GM18502 (cell line): ENCODE measurements around the gene RALBP1.
A peak's percentile ranks its signal among the peaks of the same experiment; 100 is the strongest.
"Not testable (repeated sequence)": the region's sequence is repeated elsewhere in the genome, so short reads cannot be mapped to it uniquely, and the experiment has no call there.

Source experiments
- ATAC-seq: cut with Tn5 transposase; IDR thresholded peaks from one replicate; pipeline ENCODE4 v1.9.1; 2021; ENCODE audit warnings: mild to moderate bottlenecking; ENCODE audit not compliant: unreplicated experiment, poor library complexity

The RALBP1 gene

DNA sequence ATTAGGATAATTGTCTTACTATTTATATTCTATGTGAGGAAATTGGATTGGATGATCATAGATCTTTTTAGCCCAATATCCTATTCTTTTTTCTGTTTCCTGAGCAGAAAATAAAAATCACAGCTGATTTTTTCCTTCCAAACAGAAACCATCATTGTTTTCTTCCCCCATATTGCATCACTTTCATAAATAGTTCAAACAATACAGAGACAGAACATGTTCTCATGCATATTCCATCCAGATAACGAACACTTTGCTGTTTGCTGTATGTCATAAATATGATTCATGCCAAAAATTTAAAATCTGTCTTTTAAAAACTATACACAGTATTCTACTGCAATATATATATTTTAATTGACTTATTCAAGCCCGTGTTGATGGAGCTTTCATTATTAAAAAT lies 22.0 kb upstream of the RALBP1 start:
- ATAC-seq, result no peak

GRCh38 chr18:9454061-9454703 lies 21.1 kb upstream of the RALBP1 start:
- ATAC-seq, result no peak

- ATAC-seq, result no peak
Measured at GRCh38 chr18:9455718-9456511, 19.4 kb upstream of the RALBP1 start.

GRCh38 chr18:9466127-9466526 lies 9.2 kb upstream of the RALBP1 start:
- no peak for ATAC-seq

- no peak for ATAC-seq
Measured at GRCh38 chr18:9466846-9467245, 8.5 kb upstream of the RALBP1 start.

- ATAC-seq, result no peak
Measured at GRCh38 chr18:9468998-9469397, 6.3 kb upstream of the RALBP1 start.

DNA sequence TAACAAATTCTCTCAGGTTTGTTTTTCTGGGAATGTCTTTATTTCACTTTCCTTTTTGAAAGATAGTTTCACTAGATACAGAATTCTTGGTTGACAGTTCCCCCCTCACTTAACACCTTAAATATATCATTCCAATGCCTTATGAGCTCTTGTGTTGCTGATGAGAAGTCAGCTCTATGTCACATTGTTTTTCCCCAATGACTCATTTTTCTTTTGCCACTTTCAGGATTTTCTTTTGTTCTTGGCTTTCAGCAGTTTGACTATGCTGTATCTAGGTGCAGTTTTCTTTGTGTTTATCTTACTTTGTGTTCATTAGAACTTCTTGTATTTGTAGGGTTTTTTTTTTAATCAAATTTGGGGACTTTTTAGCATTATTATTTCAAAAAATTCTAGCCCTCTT lies 5.6 kb upstream of the RALBP1 start:
- ATAC-seq, result no peak

DNA sequence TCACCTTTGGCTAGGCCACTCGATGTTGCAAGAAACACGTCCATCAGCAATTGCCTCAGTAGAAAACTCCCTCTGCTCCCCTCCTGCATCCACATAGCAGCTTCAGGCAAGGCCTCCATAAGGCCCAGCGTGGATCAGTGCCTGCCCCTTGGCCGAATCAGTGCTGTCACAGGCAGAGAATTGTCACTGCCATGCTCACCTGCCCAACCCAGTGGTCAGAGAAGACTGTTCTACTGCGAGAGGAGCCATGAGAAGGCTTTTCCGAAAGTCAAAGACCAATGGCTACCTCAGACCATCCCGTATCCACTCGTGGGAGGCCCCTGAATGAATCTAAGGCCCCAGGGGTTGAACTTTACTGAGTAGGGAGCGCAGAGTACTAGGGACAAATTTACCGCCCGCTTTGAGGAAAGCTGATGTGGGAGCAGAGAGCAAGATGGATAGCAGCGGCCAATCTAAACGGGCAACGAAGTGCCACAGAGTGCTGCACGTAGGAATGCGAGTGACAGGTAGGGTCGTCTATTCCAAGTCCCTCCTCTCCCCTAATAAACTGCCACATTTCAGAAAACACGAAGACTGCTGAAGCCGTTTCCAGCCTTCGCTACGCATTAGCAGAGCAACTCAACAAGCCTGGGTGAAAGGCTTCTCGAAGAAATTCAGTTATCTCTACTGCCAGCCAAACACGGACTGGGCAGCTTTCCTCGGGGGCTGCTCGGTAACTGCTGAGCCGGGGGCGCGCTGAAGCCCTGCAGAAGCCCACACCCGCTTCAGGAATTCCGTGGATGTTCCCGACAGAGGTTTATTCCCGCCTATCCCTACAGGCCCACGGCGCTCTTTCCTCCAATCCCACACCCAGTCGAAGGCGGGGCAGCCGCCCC lies 968 bp upstream of the RALBP1 start:
- ATAC-seq, result no peak

DNA sequence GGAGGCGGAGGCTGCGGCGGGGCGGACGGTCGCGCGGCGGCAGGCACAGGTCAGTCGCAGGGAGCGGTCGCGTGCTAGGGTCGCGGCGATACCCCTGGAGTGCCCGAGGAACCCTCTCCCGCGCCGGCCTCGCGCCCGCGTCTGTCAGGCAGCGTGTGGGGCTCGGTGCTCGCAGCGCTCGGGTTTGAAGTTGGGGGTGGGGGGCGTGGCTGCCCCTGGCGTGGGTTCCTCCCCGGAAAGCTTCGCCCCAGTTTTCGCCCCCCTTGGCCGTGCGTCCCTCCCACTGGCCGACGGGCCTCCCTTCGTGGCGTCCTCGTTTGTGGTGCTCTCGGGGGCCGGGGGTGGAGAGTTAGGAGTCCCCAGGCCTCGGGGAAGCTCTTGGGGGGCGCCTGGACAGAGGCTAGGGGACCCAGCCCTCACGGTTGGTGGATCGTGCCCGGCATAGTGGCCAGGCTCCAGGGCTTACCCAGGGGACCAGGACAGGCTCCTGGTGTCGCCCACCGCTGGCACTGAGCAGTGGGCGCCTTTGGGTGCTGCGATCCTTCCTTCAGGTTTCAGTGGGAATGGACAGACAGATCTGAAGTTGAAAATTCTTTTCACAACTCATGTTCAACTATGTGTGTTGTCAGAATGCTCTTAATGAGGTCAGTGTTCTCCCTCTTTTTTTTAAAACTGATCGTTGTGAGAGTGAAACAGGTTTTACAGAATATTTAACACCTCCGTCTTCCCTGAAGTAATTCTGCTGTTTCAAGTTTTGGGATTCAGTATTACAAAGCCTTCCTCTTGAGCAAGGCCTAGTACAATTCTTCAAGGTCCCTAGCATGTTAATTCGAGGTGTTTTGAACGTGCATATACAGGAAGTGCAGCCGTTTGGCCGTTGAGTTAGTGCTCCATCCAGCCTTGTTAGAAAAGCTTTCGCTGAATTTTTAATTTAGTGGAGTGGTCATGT lies 604 bp downstream of the RALBP1 start:
- no peak for ATAC-seq

DNA sequence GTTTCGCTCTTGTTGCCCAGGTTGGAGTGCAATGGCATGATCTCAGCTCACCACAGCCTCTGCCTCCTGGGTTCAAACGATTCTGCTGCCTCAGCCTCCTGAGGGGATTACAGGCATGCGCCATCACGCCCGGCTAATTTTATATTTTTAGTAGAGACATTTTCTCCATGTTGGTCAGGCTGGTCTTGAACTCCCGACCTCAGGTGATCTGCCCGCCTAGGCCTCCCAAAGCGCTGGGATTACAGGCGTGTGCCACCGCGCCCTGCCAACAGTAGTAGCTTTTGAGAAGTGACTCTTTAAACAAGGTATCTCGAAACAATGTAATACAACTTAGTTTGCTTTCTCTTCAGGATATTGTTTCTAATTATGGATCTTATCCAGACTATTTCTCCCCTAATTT lies 1.6 kb downstream of the RALBP1 start:
- not testable (repeated sequence) for ATAC-seq

- no peak for ATAC-seq
Measured at GRCh38 chr18:9477509-9477908, 2.2 kb downstream of the RALBP1 start.

DNA sequence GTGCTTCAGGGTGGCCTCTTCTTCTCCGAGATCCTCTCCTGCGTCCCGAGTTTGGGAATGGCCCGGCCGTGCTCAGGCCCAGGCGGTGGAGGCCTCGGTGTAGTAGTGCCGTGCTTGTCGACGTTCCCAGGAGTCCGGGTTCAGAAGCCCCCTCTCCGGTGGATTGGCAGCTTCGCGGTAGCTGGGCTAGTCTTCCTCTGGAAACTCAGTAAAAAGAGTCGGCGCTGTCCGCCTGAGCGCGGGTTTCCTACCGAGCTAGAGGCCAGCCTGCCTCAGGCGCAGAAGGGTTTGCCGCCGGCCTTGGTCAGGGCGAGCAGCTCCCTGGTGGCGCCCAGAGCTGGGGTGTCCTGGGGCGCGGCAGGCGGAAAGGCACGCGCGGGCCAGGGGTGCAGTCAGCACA lies 3.2 kb downstream of the RALBP1 start:
- no peak for ATAC-seq

- peak; percentile 61 for ATAC-seq
Measured at GRCh38 chr18:9482790-9483189, 7.5 kb downstream of the RALBP1 start.

GRCh38 chr18:9483526-9483925 lies 8.2 kb downstream of the RALBP1 start:
- ATAC-seq, result no peak

DNA sequence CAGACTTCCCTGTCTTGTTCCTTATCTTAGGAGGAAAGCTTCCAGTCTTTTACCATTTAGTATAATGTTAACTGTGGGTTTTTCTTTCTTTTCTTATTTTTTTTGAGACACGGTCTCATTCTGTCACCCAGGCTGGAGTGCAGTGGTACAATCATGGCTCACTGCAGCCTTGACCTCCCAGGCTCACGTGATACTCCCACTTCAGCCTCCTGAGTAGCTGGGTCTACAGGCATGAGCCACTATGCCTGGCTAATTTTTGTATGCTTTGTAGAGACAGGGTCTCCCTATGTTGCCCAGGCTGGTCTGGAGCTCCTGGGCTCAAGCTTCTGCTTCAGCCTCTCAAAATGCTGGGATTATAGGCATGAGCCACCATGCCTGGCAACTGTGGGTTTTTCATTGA lies 9.5 kb downstream of the RALBP1 start:
- not testable (repeated sequence) for ATAC-seq

- no peak for ATAC-seq
Measured at GRCh38 chr18:9488538-9488937, 13.2 kb downstream of the RALBP1 start.

- peak; percentile 93 for ATAC-seq
Measured at GRCh38 chr18:9494778-9495331, 19.5 kb downstream of the RALBP1 start.

GRCh38 chr18:9495465-9495864 lies 20.2 kb downstream of the RALBP1 start:
- ATAC-seq, result no peak

DNA sequence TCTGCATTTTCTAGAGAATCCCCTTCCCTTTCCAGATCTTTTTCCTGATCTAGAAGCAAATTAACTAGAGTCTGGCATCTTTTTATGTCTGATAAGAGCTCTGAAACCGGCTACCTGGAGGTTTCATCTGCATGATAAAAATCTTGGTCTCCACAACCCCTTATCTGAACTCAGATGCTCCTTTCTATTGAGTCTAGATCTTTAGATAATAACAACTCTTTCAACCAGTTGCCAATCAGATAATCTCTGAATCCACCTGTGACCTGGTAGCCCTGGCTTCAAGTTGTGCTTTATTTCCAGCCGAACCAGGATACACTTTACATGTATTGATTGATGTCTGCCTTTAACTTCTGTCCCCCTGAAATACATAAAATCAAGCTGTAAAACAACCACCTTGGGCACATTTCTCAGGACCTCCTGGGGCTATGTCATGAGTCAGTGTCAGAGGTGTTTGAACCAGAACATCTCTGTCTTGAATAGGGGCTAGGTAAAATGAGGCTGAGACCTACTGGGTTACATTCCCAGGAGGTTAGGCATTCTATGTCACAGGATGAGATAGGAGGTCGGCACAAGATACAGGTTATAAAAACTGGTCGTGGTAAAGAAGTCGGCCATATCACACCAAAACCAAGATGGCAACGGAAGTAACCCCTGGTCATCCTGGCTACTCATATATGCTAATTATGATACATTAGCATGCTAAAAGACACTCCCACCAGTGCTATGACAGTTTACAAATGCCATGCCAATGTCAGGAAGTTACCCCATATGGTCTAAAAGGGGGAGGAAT lies 20.8 kb downstream of the RALBP1 start:
- ATAC-seq, result no peak
